Body of pancreas (tissue), 4 donors: Measurements from ENCODE around the gene IL17RA.

ENCODE experiments used
- CTCF ChIP-seq, 7 experiments: fragments of 450-650 bp in 4 of 7; fragments of 200-600 bp in 3 of 7; sonication (generic) in 3 of 7; IDR thresholded peaks; one replicate each; pipeline ENCODE4 v1.5.1; 2016 to 2019; ENCODE audit warnings: antibody characterized with exemption in 7 of 7
- POLR2A ChIP-seq, 3 donors: fragments of 450-650 bp; IDR thresholded peaks; one replicate each; pipeline ENCODE4 v1.6.1; 2016; ENCODE audit warnings: antibody characterized with exemption in 3 of 3, mild to moderate bottlenecking in 2 of 3

- TF ChIP-seq CTCF (IDR thresholded peaks at IDR 0.05), result no peak
- TF ChIP-seq POLR2A (IDR thresholded peaks at IDR 0.05), result no peak
Observed at GRCh38 chr22:17155941-17156340, 71.1 kb downstream of the IL17RA start.
